Sigmoid colon (tissue), 7 donors: ENCODE data around the gene SDHA. TPM values are rescaled to one million over a fixed set of nuclear protein-coding genes. Genes with fewer than 3 reads are reported as not detected.

ENCODE experiments used
- DNase-seq: peaks from one replicate; pipeline ENCODE4 v3.0.0-alpha.2; 2019
- H3K27ac ChIP-seq, 4 donors: fragments of 200-600 bp; sonication (generic); one replicate each; pipeline ENCODE4 v1.5.1; 2016 to 2019; ENCODE audit warnings: mild to moderate bottlenecking in 1 of 4
- H3K27me3 ChIP-seq, 3 donors: fragments of 200-600 bp; sonication (generic); one replicate each; pipeline ENCODE4 v1.5.1; 2019; ENCODE audit warnings: mild to moderate bottlenecking in 1 of 3
- H3K36me3 ChIP-seq, 4 donors: fragments of 200-600 bp; sonication (generic); one replicate each; pipeline ENCODE4 v1.5.1; 2016 to 2019
- H3K4me1 ChIP-seq, 4 donors: fragments of 200-600 bp; sonication (generic); one replicate each; pipeline ENCODE4 v1.5.1; 2017 to 2019
- H3K4me3 ChIP-seq, 4 donors: fragments of 200-600 bp; sonication (generic); one replicate each; pipeline ENCODE4 v1.5.1; 2017 to 2019; ENCODE audit warnings: mild to moderate bottlenecking in 2 of 4, moderate library complexity in 1 of 4
- H3K9me3 ChIP-seq, 4 donors: fragments of 200-600 bp in 3 of 4; sonication (generic) in 3 of 4; one replicate each; pipeline versions ENCODE4 v1.5.1 to v1.6.1; 2013 to 2019
- EP300 ChIP-seq, 4 donors: sonication (generic); formaldehyde crosslinking; IDR thresholded peaks; one replicate each; pipeline ENCODE4 v1.6.1; 2017; ENCODE audit warnings: antibody characterized with exemption in 4 of 4
- POLR2A ChIP-seq, 2 donors: fragments of 450-650 bp; IDR thresholded peaks; one replicate each; pipeline ENCODE4 v1.6.1; 2016; ENCODE audit warnings: antibody characterized with exemption in 2 of 2, mild to moderate bottlenecking in 2 of 2, moderate library complexity in 2 of 2
- POLR2AphosphoS5 ChIP-seq, 4 donors: sonication (generic); formaldehyde crosslinking; IDR thresholded peaks; one replicate each; pipeline ENCODE4 v1.6.1; 2017; ENCODE audit warnings: antibody characterized with exemption in 4 of 4
- WGBS, 2 donors: extraction: QIAGEN DNeasy Blood & Tissue Kit; methylation state at CpG; one replicate each; pipeline ENCODE4 v1.1.7; 2013; 5-methylcytosine and 5-hydroxymethylcytosine counted together
- intact Hi-C: fragments of 100-400 bp; cut with DNase I; formaldehyde crosslinking; loops from one replicate; pipeline ENCODE4 v1.15.1; 2023
- polyA plus RNA-seq, 3 donors: library from polyadenylated mRNA; stranded (reverse); fragments of 200-250 nt; gene quantifications; one replicate each; pipeline ENCODE4 v1.2.3, GENCODE V29; 2013
- total RNA-seq, 4 donors: library from RNA; depleted of rRNA; stranded (reverse); fragments of >200 nt; gene quantifications; one replicate each; pipeline ENCODE4 v1.1.0, GENCODE V29; 2016
- TF ChIP-seq, protein P1 (sequence below), 4 experiments: fragments of 450-650 bp in 3 of 4; fragments of 200-600 bp in 1 of 4; IDR thresholded peaks; one replicate each; pipeline ENCODE4 v1.5.1; 2016 to 2019; ENCODE audit warnings: antibody characterized with exemption in 4 of 4, mild to moderate bottlenecking in 3 of 4, moderate library complexity in 2 of 4
- donor health status: healthy with polysubstance abuse.
- donor health status: Bipolar disorder and iron deficiency.
- donor health status: healthy.

Gene SDHA
- total and polyA plus RNA-seq, 7 donors, result 72.7 to 290 (median 87.0) TPM

DNA sequence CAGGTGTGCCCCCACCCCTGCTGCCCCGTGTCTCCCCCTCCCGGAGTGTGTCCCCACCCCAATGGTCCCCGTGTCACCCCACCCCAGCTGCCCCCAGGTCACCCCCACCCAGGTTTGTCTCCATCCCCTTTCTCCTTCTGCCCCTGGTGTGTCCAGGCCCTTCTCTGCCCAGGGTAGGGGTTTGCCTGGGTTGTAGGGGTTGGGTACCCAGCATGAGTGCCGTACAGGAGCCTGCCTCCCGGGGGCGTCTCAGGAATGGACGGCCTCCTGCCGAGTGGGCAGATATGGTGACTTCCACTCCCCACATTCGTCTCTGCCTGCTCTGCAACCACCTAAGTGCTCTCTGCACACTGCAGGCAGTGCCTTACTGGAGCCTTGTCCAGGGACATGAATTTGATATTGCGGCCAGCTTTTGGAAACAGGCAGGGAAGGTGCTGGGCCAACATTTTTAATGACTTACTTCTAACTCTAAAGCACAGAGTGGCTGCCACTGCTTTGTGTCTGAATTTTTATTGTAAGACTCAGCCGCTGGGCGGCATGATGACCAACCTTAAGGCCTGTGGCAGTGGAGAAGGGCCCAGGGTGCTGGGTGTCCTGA is 20.1 kb upstream of the SDHA start:
- intact Hi-C loops, result no loop called here
- Histone ChIP-seq H3K9me3 (no peaks in the 10 kb centered on the region), H3K27ac (no peak overlapping the region), H3K27me3 (no peaks in the 10 kb centered on the region), H3K4me3 (no peak overlapping the region), H3K36me3 (peaks cover 0 to 11% (median 0%) of the 10 kb centered on the region in 4 donors), H3K4me1 (no peaks in the 10 kb centered on the region)
- 82 to 90% methylated on average over 12 of the region's 12 CpGs for WGBS, 2 donors
- DNase-seq, result no peak
- TF ChIP-seq POLR2AphosphoS5 (IDR thresholded peaks at IDR 0.05) (no peak), POLR2A (IDR thresholded peaks at IDR 0.05) (no peak), EP300 (IDR thresholded peaks at IDR 0.05) (no peak)
- TF ChIP-seq, protein P1, sequence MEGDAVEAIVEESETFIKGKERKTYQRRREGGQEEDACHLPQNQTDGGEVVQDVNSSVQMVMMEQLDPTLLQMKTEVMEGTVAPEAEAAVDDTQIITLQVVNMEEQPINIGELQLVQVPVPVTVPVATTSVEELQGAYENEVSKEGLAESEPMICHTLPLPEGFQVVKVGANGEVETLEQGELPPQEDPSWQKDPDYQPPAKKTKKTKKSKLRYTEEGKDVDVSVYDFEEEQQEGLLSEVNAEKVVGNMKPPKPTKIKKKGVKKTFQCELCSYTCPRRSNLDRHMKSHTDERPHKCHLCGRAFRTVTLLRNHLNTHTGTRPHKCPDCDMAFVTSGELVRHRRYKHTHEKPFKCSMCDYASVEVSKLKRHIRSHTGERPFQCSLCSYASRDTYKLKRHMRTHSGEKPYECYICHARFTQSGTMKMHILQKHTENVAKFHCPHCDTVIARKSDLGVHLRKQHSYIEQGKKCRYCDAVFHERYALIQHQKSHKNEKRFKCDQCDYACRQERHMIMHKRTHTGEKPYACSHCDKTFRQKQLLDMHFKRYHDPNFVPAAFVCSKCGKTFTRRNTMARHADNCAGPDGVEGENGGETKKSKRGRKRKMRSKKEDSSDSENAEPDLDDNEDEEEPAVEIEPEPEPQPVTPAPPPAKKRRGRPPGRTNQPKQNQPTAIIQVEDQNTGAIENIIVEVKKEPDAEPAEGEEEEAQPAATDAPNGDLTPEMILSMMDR (IDR thresholded peaks at IDR 0.05), result no peak

DNA sequence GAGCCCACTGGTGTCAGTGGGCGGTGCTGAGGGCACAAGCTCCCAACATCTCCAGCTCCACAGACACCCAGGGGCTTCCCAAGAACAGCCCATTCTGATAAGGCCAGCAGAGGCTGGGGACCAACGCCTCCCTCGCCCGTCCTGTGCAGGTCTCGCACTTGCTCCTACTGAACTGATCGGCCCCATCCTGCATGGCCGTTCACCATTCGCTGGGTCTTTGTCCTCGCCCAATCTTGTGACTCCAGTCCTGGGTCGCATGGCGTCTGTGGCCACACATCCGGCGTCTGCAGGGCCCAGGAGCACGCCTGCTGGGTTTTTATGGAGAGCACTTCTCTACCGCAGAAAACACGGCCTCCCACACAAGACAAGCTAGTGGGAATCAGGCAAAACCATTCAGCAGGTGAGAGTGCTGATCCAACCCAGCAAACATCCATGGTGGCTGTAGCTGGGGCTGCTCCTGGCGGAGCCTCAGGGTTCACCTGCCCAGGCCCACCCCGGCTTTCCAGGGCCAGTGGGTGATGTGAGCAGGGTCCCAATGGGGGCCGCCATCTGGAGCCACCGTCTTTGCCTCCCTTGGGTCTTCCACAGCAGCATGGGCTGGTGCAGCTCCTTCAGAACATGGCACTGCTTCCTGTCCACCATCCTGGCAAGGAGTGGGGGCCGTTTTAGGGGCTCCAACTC is 19.5 kb upstream of the SDHA start:
- no peak overlapping the region for H3K27ac ChIP-seq
- intact Hi-C loops, result no loop called here

DNA sequence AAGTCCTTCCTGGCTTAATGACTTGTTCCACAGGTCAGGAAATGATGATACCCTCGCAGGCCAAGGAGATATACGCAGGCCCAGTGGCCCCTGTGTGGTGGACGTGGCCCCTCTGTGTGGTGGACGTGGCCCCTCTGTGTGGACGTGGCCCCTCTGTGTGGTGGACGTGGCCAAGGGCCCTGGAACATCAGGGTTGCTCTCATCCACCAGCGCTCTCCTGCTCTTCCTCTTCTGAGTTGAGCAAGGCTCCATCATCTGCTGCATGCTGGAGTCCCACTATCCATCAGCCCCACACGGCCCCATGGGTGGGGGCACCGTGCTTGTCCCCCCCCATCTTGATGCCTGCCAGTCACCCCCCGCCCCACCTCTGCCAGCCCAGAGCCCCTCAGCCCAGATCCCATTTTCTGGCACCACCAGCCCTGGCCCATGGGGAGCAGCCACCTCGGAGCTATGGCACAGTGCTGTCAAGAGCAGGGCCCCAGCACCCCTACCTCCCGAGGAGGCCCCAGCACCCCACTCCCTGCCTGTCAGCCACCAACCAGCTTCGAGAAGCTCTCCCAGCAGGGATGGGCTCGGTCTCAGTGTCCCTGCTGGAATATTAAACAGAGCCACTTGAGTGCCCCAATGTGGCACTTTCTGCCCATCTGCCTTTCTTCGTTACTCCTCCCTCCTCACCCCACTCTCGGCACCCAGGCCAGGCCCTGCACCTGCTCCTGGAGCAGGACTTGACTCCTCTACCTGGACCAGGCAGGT is 18.7 kb upstream of the SDHA start:
- intact Hi-C loops, result no loop called here
- H3K27me3 ChIP-seq, result no peaks in the 10 kb centered on the region
- no peak overlapping the region for H3K4me3 ChIP-seq
- H3K36me3 ChIP-seq, result peaks cover 0 to 25% (median 3%) of the 10 kb centered on the region in 4 donors
- TF ChIP-seq, protein P1 (IDR thresholded peaks at IDR 0.05), result no peak
- TF ChIP-seq POLR2A (IDR thresholded peaks at IDR 0.05) (no peak), POLR2AphosphoS5 (IDR thresholded peaks at IDR 0.05) (no peak), EP300 (IDR thresholded peaks at IDR 0.05) (no peak)
- 95 to 96% methylated on average over 16 of the region's 16 CpGs for WGBS, 2 donors
- no peak overlapping the region for H3K27ac ChIP-seq
- H3K4me1 ChIP-seq, result no peaks in the 10 kb centered on the region
- no peak for DNase-seq
- no peaks in the 10 kb centered on the region for H3K9me3 ChIP-seq

More for the DNA sequence above, 19.5 kb upstream of the SDHA start:
- DNase-seq, result no peak
- Histone ChIP-seq H3K36me3 (peaks cover 0 to 17% (median 0%) of the 10 kb centered on the region in 4 donors), H3K4me1 (no peaks in the 10 kb centered on the region), H3K4me3 (no peak overlapping the region), H3K9me3 (no peaks in the 10 kb centered on the region), H3K27me3 (no peaks in the 10 kb centered on the region)
- no peak for TF ChIP-seq EP300 (IDR thresholded peaks at IDR 0.05)
- TF ChIP-seq POLR2AphosphoS5 (IDR thresholded peaks at IDR 0.05), result no peak
- TF ChIP-seq POLR2A (IDR thresholded peaks at IDR 0.05), result no peak
- TF ChIP-seq, protein P1 (IDR thresholded peaks at IDR 0.05), result no peak
- WGBS, 2 donors, result 97% methylated on average over 21 of the region's 21 CpGs

DNA sequence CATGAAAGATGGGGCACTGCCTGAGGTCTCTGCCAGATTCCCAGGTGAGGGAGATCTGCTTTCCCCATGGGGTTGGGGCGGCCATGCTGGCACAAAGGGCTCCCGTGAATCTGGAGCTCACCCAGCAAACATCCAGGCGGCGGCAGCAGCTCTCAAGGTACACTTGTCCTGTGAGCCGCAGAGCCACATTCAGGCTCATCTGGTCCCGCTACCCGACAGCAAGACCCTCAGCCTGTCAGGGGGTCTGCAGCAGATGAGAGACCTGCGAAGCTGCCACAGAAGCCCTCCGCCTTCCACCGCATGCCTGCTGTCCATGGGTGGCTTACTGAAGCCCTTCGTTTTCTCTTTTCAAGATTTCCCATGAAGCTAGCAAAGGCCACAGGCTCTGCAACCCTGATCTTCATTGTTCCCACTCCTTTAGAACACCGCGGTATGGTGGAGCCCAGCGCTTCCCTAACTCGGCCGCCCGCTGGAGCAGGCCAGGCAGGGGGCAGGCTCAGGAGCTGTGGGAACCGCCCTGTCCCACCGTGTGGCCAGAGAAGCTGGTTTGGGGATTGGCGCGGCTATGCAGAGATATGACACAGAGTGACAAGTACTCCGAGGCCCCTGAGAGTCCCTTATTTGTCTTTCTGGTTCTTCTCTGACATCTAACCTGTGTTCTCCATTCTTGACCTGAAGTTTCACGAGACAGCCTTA is 18.0 kb upstream of the SDHA start:
- no peak for DNase-seq
- H3K4me3 ChIP-seq, result no peak overlapping the region
- peaks cover 0 to 32% (median 5%) of the 10 kb centered on the region in 4 donors for H3K36me3 ChIP-seq
- no peak overlapping the region for H3K27ac ChIP-seq
- no peaks in the 10 kb centered on the region for H3K27me3 ChIP-seq
- intact Hi-C loops, result no loop called here
- H3K9me3 ChIP-seq, result no peaks in the 10 kb centered on the region
- TF ChIP-seq EP300 (IDR thresholded peaks at IDR 0.05) (no peak), POLR2A (IDR thresholded peaks at IDR 0.05) (no peak), POLR2AphosphoS5 (IDR thresholded peaks at IDR 0.05) (no peak)
- TF ChIP-seq, protein P1 (IDR thresholded peaks at IDR 0.05), result no peak
- 92 to 93% methylated on average over 23 of the region's 23 CpGs for WGBS, 2 donors
- H3K4me1 ChIP-seq, result no peaks in the 10 kb centered on the region
